ENCODE results near the gene ERI3.
"Not testable (repeated sequence)": the region's sequence is repeated elsewhere in the genome, so short reads cannot be mapped to it uniquely, and the experiment has no call there.

ERI3 gene

DNA sequence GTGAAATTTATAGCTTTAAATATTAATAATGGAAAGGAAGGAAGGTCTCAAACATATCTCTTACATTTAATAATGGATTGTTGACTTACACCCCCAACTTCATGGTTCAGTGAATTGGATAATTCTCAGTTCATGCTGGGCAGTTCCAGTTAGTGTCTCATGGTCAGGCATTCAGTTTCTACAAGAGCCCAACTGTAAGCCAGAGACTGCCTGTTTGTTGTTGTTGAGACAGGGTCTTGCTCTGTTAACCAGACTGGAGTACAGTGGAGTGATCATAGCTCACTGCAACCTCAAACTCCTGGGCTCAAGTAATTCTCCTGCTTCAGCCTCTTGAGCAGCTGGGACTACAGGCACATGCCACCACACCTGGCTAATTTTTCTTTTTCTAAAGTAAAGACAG lies 146.8 kb downstream of the ERI3 start:
- no peak for DNase-seq (ENCODE audit: low read depth)

- DNase-seq (ENCODE audit: low read depth) = not testable (repeated sequence)
These were observed 148.5 kb downstream of the ERI3 start for GRCh38 chr1:44206545-44206944.

DNA sequence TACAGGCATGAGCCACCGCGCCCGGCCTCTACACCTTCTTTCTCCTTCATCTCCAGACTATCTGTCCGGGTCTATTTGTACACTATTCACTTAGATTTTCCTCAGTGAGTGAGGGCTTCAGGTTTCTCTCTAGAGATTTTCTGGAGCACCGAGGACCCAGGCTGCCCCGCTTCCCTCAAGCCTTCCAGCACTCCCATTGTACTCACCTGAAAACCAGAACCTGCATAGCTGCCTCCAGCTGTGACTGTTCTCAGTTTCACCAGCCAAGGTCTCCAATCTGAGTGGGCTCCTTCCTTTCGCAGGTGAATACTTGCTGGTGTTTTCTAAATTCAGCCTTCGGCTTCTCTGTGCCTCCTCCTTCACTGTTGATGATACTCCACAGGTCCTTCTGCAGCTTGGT lies 154.7 kb downstream of the ERI3 start:
- DNase-seq (ENCODE audit: low read depth) = no peak

DNA sequence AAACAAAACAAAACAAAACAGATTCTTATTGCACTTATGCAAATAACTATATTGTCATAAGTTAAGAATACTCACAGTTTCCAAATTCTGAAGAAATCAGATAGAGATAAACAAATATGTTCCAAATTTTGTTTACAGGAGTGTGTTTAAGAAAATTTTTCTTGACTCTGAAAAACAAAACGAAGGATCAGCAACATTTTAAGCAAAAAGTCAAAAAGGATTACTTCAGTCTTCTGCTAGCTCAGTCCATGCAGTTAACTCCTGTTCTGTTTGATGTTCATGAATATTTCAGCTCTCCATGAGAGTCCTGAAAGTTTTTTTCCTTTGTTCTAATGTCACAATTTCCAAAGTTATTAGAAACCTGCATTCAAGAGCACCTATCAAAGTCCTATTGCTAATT lies 180.4 kb downstream of the ERI3 start:
- DNase-seq (ENCODE audit: low read depth) = no peak

Measured in T follicular helper cell (primary cell).